ENCODE data around the gene SLC25A40. TPM values are rescaled to one million over a fixed set of nuclear protein-coding genes. Genes with fewer than 3 reads are reported as not detected.
"Not testable (repeated sequence)": the region's sequence is repeated elsewhere in the genome, so short reads cannot be mapped to it uniquely, and the experiment has no call there.

Gene SLC25A40
- total RNA-seq, 4 donors from 2014 or later: 3.2 to 14.8 (median 8.6) TPM

- Histone ChIP-seq H3K27ac (no peak overlapping the region), H3K4me1 (peaks cover 16 to 22% of the 10 kb centered on the region in 2 donors), H3K27me3 (no peaks in the 10 kb centered on the region), H3K9me3 (no peaks in the 10 kb centered on the region), H3K36me3 (no peaks in the 10 kb centered on the region), H3K4me3 (no peak overlapping the region)
- TF ChIP-seq CTCF (IDR thresholded peaks at IDR 0.05 in 4 of 5, conservative IDR thresholded peaks at IDR 0.05 in 1 of 5) (no peak), POLR2A (IDR thresholded peaks at IDR 0.05) (no peak)
- intact Hi-C loops (cut with DNase I; ENCODE audit: low total_unique reads) (loop anchor here (10.0 kb wide), 2 partner anchors 458 to 558 kb away; no protein-coding TSS in a partner anchor), in situ Hi-C loops (cut with MboI; ENCODE audit: low sequenced_read_pairs in 4 of 4) (no loop called here)
- ATAC-seq (no peak), DNase-seq (no peak)
These were observed 3.8 kb downstream of the SLC25A40 start for GRCh38 chr7:87872346-87872745.

GRCh38 chr7:87870471-87870870 lies 5.7 kb downstream of the SLC25A40 start:
- Histone ChIP-seq H3K27me3 (no peaks in the 10 kb centered on the region), H3K36me3 (no peaks in the 10 kb centered on the region), H3K27ac (no peak overlapping the region), H3K4me3 (no peak overlapping the region), H3K4me1 (peaks cover 13 to 20% of the 10 kb centered on the region in 2 donors), H3K9me3 (no peaks in the 10 kb centered on the region)
- no peak for TF ChIP-seq POLR2A (IDR thresholded peaks at IDR 0.05)
- no peak for TF ChIP-seq CTCF (IDR thresholded peaks at IDR 0.05 in 4 of 5, conservative IDR thresholded peaks at IDR 0.05 in 1 of 5)
- no peak for ATAC-seq
- intact Hi-C loops (cut with DNase I; ENCODE audit: low total_unique reads) (loop anchor here (10.0 kb wide), 2 partner anchors 456 to 556 kb away; no protein-coding TSS in a partner anchor), in situ Hi-C loops (cut with MboI; ENCODE audit: low sequenced_read_pairs in 4 of 4) (no loop called here)
- no peak for DNase-seq

- in situ Hi-C loops (cut with MboI; ENCODE audit: low sequenced_read_pairs in 4 of 4): not testable (repeated sequence)
These were observed 9.6 kb downstream of the SLC25A40 start for GRCh38 chr7:87866533-87866932.

GRCh38 chr7:87866089-87866488 lies 10.1 kb downstream of the SLC25A40 start:
- no peak for ATAC-seq
- DNase-seq: no peak
- in situ Hi-C loops (cut with MboI; ENCODE audit: low sequenced_read_pairs in 4 of 4): no loop called here
- no peaks in the 10 kb centered on the region for H3K36me3 ChIP-seq
- H3K9me3 ChIP-seq: no peaks in the 10 kb centered on the region
- H3K27ac ChIP-seq: no peak overlapping the region
- intact Hi-C loops (cut with DNase I; ENCODE audit: low total_unique reads): no loop called here
- no peak overlapping the region for H3K4me3 ChIP-seq
- TF ChIP-seq CTCF (IDR thresholded peaks at IDR 0.05 in 4 of 5, conservative IDR thresholded peaks at IDR 0.05 in 1 of 5) (no peak), POLR2A (IDR thresholded peaks at IDR 0.05) (no peak)
- no peaks in the 10 kb centered on the region for H3K4me1 ChIP-seq
- no peaks in the 10 kb centered on the region for H3K27me3 ChIP-seq

More at GRCh38 chr7:87866533-87866932, 9.6 kb downstream of the SLC25A40 start:
- H3K4me3 ChIP-seq; H3K27me3 ChIP-seq; H3K27ac ChIP-seq; ATAC-seq; H3K9me3 ChIP-seq; DNase-seq; H3K36me3 ChIP-seq; H3K4me1 ChIP-seq; intact Hi-C loops (cut with DNase I; ENCODE audit: low total_unique reads): not testable (repeated sequence)

GRCh38 chr7:87858417-87859100 lies 17.6 kb downstream of the SLC25A40 start:
- DNase-seq: no peak
- intact Hi-C loops (cut with DNase I; ENCODE audit: low total_unique reads): no loop called here
- in situ Hi-C loops (cut with MboI; ENCODE audit: low sequenced_read_pairs in 4 of 4): no loop called here
- H3K9me3 ChIP-seq: no peaks in the 10 kb centered on the region
- no peak overlapping the region for H3K27ac ChIP-seq
- no peak overlapping the region for H3K4me3 ChIP-seq
- peaks cover 0 to 32% of the 10 kb centered on the region in 2 donors for H3K36me3 ChIP-seq
- no peak for ATAC-seq
- H3K4me1 ChIP-seq: no peaks in the 10 kb centered on the region
- H3K27me3 ChIP-seq: no peaks in the 10 kb centered on the region
- no peak for TF ChIP-seq POLR2A (IDR thresholded peaks at IDR 0.05)
- no peak for TF ChIP-seq CTCF (IDR thresholded peaks at IDR 0.05 in 4 of 5, conservative IDR thresholded peaks at IDR 0.05 in 1 of 5)
